Natural killer cell (primary cell): Measurements from ENCODE around the gene VEZT. TPM values are rescaled to one million over a fixed set of nuclear protein-coding genes. Genes with fewer than 3 reads are reported as not detected.

Experiments used
- ATAC-seq, 3 donors: fragments of 150-1000 bp in 2 of 3; fragments of 200-7000 bp in 1 of 3; cut with Tn5 transposase; 1 replicate in 1 of 3; 2 replicates in 2 of 3; pipeline ENCODE4 v1.10.0; 2021; ENCODE audit warnings: mild to moderate bottlenecking in 2 of 3, moderate library complexity in 2 of 3
- DNase-seq, 2 donors: peaks; one replicate each; pipeline versions ENCODE4 v3.0.0 to v3.0.0-alpha.2; 2013 to 2021; ENCODE audit warnings: mixed read lengths in 1 of 2
- H3K27ac ChIP-seq: one replicate; pipeline ENCODE4 v1.5.1; 2013; ENCODE audit warnings: mild to moderate bottlenecking, low read length
- H3K27me3 ChIP-seq: one replicate; pipeline ENCODE4 v1.6.1; 2013; ENCODE audit warnings: low read length; ENCODE audit not compliant: control insufficient read depth, insufficient read depth
- H3K36me3 ChIP-seq: one replicate; pipeline ENCODE4 v1.6.1; 2013; ENCODE audit warnings: low read length; ENCODE audit not compliant: control insufficient read depth, insufficient read depth
- H3K4me1 ChIP-seq: one replicate; pipeline ENCODE4 v1.6.1; 2013; ENCODE audit warnings: low read length; ENCODE audit not compliant: control insufficient read depth, insufficient read depth
- H3K4me3 ChIP-seq: one replicate; pipeline ENCODE4 v1.5.1; 2013; ENCODE audit warnings: low read length
- H3K9me3 ChIP-seq: one replicate; pipeline ENCODE4 v1.6.1; 2013; ENCODE audit warnings: low read length; ENCODE audit not compliant: control insufficient read depth, insufficient read depth
- H3K27ac Mint-ChIP-seq, 2 donors: one replicate each; pipeline ENCODE4 v1.8.0; 2022; ENCODE audit warnings: mild to moderate bottlenecking in 2 of 2, mixed read lengths in 2 of 2, moderate library complexity in 1 of 2
- H3K27me3 Mint-ChIP-seq, 2 donors: one replicate each; pipeline ENCODE4 v1.8.0; 2022; ENCODE audit warnings: low read depth in 2 of 2, mixed read lengths in 2 of 2
- H3K36me3 Mint-ChIP-seq: one replicate; pipeline ENCODE4 v1.8.0; 2022; ENCODE audit warnings: mixed read lengths
- H3K4me1 Mint-ChIP-seq, 2 donors: one replicate each; pipeline ENCODE4 v1.8.0; 2022; ENCODE audit warnings: mixed read lengths in 2 of 2
- H3K4me3 Mint-ChIP-seq: one replicate; pipeline ENCODE4 v1.8.0; 2022; ENCODE audit warnings: mild to moderate bottlenecking, moderate library complexity, mixed read lengths
- H3K9me3 Mint-ChIP-seq, 2 donors: one replicate each; pipeline ENCODE4 v1.8.0; 2022; ENCODE audit warnings: mixed read lengths in 2 of 2
- WGBS: methylation state at CpG from one replicate; pipeline ENCODE4 v1.1.7; 2013; ENCODE audit warnings: missing lambda C conversion rate; ENCODE audit not compliant: insufficient coverage; 5-methylcytosine and 5-hydroxymethylcytosine counted together
- intact Hi-C: fragments of 100-400 bp; cut with micrococcal nuclease; formaldehyde crosslinking; loops from one replicate; pipeline ENCODE4 v1.14.2; 2022
- total RNA-seq, 4 donors: library from RNA; stranded (reverse); fragments of 120-200 nt in 1 of 4; gene quantifications; one replicate each; pipeline versions ENCODE4 v1.2.3 to v1.2.4, GENCODE V29; 2013 to 2022
- TF ChIP-seq, protein P1 (sequence below): fragments of 200-600 bp; IDR thresholded peaks from one replicate; pipeline ENCODE4 v1.8.0; 2022; ENCODE audit warnings: antibody characterized with exemption

Gene VEZT
- total RNA-seq, 3 donors from 2014 or later (not counting 1 experiment from before 2014, with no cell fraction given), result 32.7 to 37.0 (median 35.1) TPM

GRCh38 chr12:95248095-95248494 lies 30.5 kb downstream of the VEZT start:
- Histone ChIP-seq H3K4me3 (no peak overlapping the region), H3K27ac (no peak overlapping the region), H3K27me3 (no peaks in the 10 kb centered on the region), H3K9me3 (no peaks in the 10 kb centered on the region), H3K36me3 (peaks cover 8% of the 10 kb centered on the region), H3K4me1 (peaks cover 7% of the 10 kb centered on the region)
- ATAC-seq (no peak), DNase-seq (no peak)
- TF ChIP-seq, protein P1, sequence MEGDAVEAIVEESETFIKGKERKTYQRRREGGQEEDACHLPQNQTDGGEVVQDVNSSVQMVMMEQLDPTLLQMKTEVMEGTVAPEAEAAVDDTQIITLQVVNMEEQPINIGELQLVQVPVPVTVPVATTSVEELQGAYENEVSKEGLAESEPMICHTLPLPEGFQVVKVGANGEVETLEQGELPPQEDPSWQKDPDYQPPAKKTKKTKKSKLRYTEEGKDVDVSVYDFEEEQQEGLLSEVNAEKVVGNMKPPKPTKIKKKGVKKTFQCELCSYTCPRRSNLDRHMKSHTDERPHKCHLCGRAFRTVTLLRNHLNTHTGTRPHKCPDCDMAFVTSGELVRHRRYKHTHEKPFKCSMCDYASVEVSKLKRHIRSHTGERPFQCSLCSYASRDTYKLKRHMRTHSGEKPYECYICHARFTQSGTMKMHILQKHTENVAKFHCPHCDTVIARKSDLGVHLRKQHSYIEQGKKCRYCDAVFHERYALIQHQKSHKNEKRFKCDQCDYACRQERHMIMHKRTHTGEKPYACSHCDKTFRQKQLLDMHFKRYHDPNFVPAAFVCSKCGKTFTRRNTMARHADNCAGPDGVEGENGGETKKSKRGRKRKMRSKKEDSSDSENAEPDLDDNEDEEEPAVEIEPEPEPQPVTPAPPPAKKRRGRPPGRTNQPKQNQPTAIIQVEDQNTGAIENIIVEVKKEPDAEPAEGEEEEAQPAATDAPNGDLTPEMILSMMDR, result no peak
- peak overlapping the region in 1 of 2 donors; percentile 34 for H3K27ac Mint-ChIP-seq
- H3K4me1 Mint-ChIP-seq, result peaks cover 19 to 23% of the 10 kb centered on the region in 2 donors
- no peaks in the 10 kb centered on the region for H3K9me3 Mint-ChIP-seq
- no peaks in the 10 kb centered on the region for H3K27me3 Mint-ChIP-seq
- no peaks in the 10 kb centered on the region for H3K36me3 Mint-ChIP-seq
- intact Hi-C loops, result no loop called here
- no peak overlapping the region for H3K4me3 Mint-ChIP-seq
- WGBS, result no CpG with 5 or more reads among the region's 1 CpG

DNA sequence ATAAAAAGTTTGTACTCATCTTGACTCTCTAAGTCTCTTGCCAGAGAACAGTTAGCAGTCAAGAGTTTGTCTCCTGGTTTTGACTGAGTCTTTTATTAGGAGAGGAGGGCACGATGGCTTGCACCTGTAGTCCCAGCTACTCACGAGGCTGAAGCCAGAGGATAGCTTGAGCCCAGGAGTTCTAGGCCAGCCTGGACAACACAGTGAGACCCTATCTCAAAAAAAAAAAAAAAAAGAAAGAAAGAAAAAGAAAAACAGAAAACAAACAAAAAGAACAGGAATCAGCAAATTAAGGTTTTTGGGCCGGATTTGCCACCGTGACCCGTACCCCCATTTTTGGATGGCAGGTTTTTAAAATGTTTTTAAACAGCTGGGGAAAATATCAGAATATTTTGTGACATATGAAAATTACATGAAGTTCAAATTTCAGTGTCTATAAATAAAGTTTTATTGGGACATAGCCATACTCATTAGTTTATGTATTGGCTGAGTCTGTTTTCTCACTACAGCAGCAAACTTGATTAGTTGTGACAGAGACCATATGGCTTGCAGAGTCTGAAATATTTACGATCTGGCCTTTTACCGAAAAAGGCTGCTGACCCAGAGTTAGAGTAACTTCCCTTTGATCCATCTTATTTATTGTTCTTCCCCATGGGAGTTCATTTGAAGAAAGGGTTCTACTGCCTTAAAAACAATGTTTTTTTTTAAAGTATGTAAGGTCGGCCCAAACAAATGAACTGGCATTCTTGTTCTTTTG lies 31.2 kb downstream of the VEZT start:
- H3K27ac ChIP-seq, result no peak overlapping the region
- H3K27me3 ChIP-seq, result no peaks in the 10 kb centered on the region
- H3K36me3 ChIP-seq, result peaks cover 12% of the 10 kb centered on the region
- Mint-ChIP-seq H3K9me3 (no peaks in the 10 kb centered on the region), H3K27me3 (no peaks in the 10 kb centered on the region), H3K27ac (peak overlapping the region in 1 of 2 donors; percentile 34), H3K4me3 (no peak overlapping the region), H3K4me1 (peaks cover 19 to 23% of the 10 kb centered on the region in 2 donors), H3K36me3 (no peaks in the 10 kb centered on the region)
- no peak overlapping the region for H3K4me3 ChIP-seq
- DNase-seq, result no peak
- H3K9me3 ChIP-seq, result no peaks in the 10 kb centered on the region
- TF ChIP-seq, protein P1, result no peak
- ATAC-seq, result no peak
- intact Hi-C loops, result no loop called here
- peaks cover 7% of the 10 kb centered on the region for H3K4me1 ChIP-seq
- WGBS, result 97% methylated on average over 8 of the region's 8 CpGs

GRCh38 chr12:95253386-95253785 lies 35.8 kb downstream of the VEZT start:
- Histone ChIP-seq H3K4me3 (no peak overlapping the region), H3K27me3 (no peaks in the 10 kb centered on the region), H3K9me3 (no peaks in the 10 kb centered on the region), H3K36me3 (peaks cover 42% of the 10 kb centered on the region), H3K27ac (no peak overlapping the region), H3K4me1 (no peaks in the 10 kb centered on the region)
- H3K27ac Mint-ChIP-seq, result no peak overlapping the region
- ATAC-seq (no peak), DNase-seq (no peak)
- no peaks in the 10 kb centered on the region for H3K27me3 Mint-ChIP-seq
- peaks cover 5 to 9% of the 10 kb centered on the region in 2 donors for H3K4me1 Mint-ChIP-seq
- no peaks in the 10 kb centered on the region for H3K9me3 Mint-ChIP-seq
- intact Hi-C loops, result no loop called here
- peaks cover 27% of the 10 kb centered on the region for H3K36me3 Mint-ChIP-seq
- no peak overlapping the region for H3K4me3 Mint-ChIP-seq
- TF ChIP-seq, protein P1, result no peak

DNA sequence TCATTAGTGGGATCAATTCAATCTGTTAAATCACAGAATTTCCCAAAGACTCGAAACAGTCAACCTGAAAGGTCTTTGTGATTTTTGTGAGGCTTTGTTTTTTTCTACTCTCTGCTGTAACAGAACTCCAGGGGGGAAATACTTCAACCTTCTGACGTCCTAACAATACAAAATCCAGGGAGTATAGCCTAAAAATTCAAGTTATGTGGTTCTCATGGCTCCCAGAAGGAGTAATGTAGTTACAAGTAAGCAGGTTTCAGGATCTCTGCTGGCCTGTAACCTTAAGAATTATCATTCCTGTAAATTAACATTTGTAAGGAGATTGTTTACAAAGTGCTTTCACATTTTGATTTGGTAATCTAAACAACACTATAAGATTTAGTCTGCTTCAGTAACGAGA lies 39.9 kb downstream of the VEZT start:
- Histone ChIP-seq H3K4me1 (no peaks in the 10 kb centered on the region), H3K9me3 (no peaks in the 10 kb centered on the region), H3K36me3 (peaks cover 44% of the 10 kb centered on the region), H3K27ac (no peak overlapping the region), H3K27me3 (no peaks in the 10 kb centered on the region), H3K4me3 (no peak overlapping the region)
- no peak overlapping the region for H3K27ac Mint-ChIP-seq
- no peaks in the 10 kb centered on the region for H3K27me3 Mint-ChIP-seq
- no peaks in the 10 kb centered on the region for H3K9me3 Mint-ChIP-seq
- ATAC-seq (no peak), DNase-seq (no peak)
- TF ChIP-seq, protein P1, result no peak
- peaks cover 27% of the 10 kb centered on the region for H3K36me3 Mint-ChIP-seq
- no peak overlapping the region for H3K4me3 Mint-ChIP-seq
- peaks cover 0 to 4% of the 10 kb centered on the region in 2 donors for H3K4me1 Mint-ChIP-seq
- intact Hi-C loops, result no loop called here
- 100% methylated on average over 1 of the region's 3 CpGs for whole genome bisulfite sequencing
